Right ventricle myocardium superior (tissue), 1 donor: Measurements from ENCODE around the gene BEST3. TPM values are rescaled to one million over a fixed set of nuclear protein-coding genes. Genes with fewer than 3 reads are reported as not detected.

Experiments
- ATAC-seq: fragments of 200-7000 bp; cut with Tn5 transposase; one replicate; pipeline ENCODE4 v1.9.1; 2020; ENCODE audit warnings: mild to moderate bottlenecking; ENCODE audit not compliant: poor library complexity
- DNase-seq: peaks from one replicate; pipeline ENCODE4 v3.0.0-alpha.2; 2020
- intact Hi-C: fragments of 100-400 bp; cut with DNase I; formaldehyde crosslinking; loops from one replicate; pipeline ENCODE4 v1.11.2; 2022
- long read RNA-seq: library from polyadenylated mRNA; unstranded; transcript quantifications from one replicate; pipeline ENCODE4 v2.0.0, GENCODE V29; 2021
- total RNA-seq: library from RNA; stranded (reverse); fragmentation: NEBNext Ultra II Directional; extraction: Animal tissue kit (Norgen Biotek cat#: 25700); gene quantifications from one replicate; pipeline ENCODE4 v1.2.1, GENCODE V29; 2021
- donor health status: DM: no; HTN: yes; CAD: no; lungs with severe emphysema.

BEST3 gene
- 0.48 TPM for total RNA-seq
- long read RNA-seq = 0 reads

DNA sequence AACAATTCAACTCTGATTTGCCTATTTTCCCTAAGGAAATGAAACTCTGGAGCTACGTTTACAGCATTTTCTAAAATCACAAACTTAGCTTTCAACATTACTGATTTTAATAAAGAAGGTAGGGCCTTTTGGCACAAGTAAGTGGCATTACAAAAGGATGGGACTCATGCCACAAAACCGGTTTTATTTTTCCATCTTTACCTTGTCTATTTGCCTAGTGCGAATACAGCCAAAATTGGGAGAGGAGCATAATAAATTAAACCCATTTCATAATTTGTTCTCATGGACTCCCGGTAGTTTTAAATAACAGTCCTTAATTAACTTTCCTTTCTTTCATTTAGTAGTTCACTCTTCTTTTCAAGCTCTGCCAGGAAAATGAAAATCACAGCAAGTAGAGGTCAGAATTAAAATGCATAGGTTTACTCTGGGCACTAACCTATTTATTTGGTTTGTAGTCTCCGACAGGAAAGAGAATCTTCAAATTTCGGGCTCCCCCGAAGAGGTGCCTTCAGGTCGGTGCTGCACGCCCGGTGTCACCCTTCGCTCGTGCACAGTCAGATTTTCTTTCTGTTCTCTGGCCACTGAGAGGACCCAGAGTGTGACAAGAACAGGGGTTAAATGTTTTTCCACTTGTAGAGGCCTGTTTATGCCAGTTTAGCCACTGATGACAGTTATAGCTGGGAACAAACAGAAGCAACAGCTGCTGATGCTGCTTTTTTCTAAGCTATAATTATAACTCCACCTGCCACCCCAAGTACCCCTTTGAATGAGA is at the start of gene BEST3:
Gene BEST3, minus strand, starts transcription at position 535 of the 772 bp plus-strand sequence. CDS start 1,505 bp downstream, outside the sequence.
- DNase-seq = no peak
- intact Hi-C loops = no loop called here
- peak; percentile 57 for ATAC-seq

DNA sequence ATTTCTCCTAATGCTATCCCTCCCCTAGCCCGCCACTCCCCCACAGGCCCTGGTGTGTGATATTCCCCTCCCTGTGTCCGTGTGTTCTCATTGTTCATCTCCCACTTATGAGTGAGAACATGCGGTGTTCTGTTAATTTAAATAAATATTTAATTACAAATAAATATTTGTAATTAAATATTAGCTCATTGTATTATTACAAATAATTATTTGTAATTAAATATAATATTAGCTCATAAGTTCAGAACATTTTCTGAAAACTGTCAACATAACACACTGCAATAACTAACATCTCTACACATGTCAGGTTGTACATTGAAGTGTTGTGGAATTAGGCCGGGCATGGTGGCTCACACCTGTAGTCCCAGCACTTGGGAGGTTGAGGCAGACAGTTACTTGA is 45.0 kb upstream of the BEST3 start:
- ATAC-seq (no peak), DNase-seq (no peak)
- intact Hi-C loops = no loop called here

DNA sequence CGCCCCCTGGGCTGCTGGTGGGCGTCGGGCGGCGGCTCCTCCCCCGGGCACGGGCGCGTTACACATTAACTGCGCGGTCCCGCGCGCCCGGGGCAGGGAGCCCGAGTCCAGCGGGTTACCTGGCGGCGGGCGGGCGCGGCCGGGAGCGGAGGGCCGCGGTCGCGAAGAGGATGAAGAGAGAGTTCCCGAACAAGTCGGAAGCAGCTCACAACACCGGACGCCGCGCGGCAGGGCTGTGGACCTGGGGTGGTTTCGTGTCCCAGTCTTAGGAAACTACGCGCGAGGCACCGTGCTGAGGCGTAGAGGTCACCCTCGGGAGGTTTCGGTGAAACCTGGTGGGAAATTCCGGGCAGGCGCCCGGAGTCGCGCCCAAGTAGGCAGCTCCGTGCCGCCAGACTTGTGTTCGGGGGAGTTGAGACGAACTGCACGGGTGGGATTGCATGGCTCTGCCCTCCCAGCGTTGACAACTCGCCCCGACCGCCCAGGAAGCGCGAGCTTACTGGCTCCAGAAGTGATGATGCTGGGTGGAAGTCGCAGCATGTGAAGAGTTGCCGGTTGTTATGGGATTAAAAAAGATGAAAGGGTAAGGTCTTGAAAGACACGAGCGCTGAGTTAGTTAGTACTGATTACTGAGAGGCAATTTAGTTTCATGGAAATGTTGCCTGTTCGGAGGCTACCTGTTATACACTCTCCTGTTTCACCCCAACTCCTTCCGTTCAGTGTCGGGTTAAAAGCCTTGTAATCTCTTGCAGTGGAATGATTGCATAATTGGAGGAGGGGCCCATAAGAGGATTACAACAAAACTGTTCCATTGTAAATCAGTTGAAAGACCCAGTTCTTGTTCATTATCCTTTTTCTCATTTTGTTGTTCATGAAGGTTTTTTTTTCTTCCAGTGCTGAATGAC is 40.4 kb upstream of the BEST3 start:
- intact Hi-C loops = no loop called here
- DNase-seq (peak; percentile 58), ATAC-seq (peak; percentile 45)

DNA sequence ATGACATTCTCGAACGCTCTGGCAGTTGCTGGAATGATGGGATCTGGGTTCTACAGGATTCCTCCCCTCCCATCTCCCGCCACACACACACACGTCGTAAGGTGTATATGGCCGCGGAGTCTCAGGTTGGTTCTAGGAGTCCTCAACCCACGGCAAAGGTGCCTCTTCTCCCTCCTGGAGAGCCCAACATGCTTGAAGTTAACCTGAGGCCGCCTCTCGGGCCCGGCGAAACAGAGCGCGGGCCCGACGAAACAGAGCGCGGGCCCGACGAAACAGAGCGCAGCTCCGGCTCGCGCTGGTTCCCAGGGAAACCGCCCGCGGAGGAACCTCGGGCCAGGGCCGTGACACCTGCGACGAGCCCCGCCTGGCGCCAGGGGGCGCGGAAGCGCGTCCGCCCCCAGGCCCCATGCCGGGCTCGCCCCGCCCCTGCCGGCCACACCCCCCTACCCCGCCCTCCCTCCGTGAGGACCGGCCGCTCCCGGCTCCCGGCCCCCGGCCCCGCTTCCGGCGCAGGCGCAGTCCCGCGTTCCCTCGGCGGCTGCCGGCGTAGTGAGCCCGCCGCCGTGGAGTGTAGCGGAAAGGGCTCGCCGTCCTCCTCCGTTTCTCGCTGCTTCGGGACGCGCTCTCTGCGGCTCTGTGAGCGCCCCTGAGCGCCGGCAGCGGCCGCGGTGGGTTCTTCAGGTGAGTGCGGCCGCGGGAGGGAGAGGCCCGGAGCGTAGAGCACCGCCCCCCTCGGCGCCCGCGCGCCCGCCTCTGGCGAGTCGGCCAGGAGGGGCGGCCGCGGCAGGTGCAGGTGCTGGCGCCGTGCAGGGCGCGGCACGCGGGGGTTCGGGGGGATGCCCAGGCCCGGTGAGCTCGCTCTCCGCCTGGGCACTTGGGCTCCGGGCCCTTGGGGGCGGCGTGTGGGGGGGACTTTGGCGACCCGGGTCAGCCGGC is 39.5 kb upstream of the BEST3 start, which contains the start of gene RAB3IP:
Gene RAB3IP, plus strand, starts transcription at position 510 of the 936 bp plus-strand sequence. CDS start 16,549 bp downstream, outside the sequence.
- DNase-seq = peak; percentile 92

DNA sequence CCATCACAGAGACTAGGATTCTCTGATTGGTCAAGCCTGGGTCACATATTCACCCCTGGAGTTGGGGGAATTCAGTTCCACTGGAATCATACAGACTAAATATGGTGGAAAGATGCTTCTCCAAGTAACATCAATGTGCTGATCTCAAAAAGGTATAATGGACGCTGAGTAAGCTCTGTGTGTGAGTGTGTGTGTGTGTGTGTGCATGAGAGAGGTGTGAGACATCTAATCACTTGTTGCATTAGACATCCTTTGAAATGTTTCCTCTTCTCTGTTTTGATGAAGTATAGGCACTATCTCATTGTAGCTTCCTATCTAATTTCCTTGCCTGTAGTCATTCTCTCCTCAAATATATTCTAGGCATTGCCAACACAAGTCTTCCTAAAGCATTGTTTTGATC is 34.5 kb upstream of the BEST3 start:
- DNase-seq = no peak
- no peak for ATAC-seq
- intact Hi-C loops = no loop called here

More for the DNA sequence above, 39.5 kb upstream of the BEST3 start, which contains the start of gene RAB3IP:
- peak; percentile 97 for ATAC-seq
- intact Hi-C loops = no loop called here

DNA sequence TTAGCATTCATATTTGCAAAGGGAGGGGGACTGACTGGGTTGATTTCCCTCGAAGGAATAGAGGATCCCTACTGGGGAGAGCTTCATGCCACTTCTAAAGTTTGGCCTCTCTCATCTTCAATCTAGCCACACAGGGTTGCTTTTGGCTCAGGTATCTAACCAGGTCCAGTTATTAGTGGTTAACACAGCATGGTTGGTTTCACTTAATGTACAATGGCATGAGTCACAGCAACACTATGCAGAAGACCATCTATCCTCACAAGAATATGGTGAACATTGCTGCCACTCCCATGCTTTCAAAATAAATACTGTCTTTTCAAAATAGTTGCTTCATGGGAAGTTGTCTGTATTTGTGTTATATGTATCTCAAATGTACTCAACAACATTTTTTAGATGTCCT is 33.0 kb upstream of the BEST3 start:
- intact Hi-C loops = no loop called here
- ATAC-seq = no peak
- DNase-seq = no peak

DNA sequence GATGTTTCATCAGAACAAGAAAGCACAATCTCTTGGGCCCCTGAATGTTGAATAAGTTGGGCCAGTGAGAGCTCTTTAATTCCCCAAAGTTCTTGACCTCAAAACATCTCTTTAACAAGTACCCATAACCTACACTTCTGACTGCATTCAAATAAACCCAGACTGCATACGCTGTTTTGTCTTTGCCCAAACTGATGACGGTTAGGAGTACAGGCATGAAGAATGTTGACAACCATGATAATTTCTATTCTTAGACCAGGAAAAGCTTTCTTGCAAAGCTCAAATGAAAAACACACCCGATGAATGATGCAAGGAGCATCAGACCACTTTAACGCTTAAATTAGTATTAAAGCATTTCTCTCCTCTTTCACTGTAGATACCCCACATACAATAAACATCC is 27.8 kb upstream of the BEST3 start:
- ATAC-seq (peak; percentile 68), DNase-seq (no peak)
- intact Hi-C loops = no loop called here

DNA sequence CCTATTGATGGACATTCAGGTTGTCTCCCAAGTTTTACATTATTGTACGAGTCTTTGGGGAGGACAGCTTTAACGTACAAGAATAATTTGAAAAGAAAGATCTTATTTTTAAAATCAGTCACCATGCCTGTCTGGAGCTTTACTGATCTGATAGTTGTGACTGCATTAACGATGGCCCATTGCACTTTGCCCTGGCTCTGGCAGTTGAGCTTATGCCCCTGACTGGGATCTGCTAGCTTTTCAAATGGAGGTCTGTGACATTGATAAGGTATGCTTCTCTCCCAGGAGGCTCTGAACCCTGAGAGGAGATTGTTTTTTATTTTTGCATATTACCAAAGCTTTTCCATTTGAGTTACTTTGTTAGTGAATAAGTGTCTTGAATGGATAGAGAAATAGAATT is 21.6 kb upstream of the BEST3 start:
- intact Hi-C loops = no loop called here
- ATAC-seq = no peak

DNA sequence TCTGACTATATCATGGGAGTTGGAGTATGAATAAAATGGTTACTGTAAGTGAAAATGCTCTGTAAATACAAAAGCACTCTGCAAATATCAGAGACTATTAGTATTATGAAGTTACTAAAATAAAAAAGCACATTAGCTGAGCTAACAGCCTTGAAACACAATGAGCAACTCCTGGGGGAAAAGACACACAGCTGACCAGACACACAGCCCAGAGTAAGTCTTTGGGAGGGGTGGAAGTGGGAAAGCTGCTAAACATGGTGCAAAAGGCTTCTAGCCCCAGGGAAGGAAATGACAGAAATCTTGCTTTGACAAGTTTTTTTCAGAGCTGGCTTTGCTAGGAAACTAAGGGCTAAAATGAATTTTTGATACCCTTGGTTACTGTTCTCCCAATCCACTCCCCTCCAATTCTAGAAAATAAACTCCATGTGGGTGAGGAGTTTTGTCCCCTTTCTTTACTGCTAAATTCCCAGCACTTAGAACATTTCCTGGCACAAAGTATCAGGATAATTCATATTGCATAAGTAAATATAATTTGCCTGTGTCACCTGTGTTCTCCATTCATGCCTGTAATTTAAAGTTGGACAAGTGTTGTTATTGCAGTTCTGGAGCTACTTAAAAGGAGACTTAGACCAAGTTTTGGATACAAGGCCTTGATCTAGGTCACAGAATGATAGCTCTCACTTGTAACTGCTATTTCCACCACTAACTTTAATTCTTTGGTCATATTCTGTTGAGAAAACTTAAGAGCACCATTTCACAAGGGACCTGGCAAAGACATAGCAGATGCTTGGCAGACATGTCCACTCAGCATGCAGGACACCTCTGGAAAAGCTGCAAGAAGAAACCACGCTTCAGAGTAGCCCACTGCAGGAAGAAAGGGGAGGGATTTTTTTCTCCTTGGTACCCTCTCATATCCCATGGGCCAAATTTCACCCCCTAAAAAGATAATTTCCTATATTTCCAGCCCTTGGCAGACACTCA is 20.5 kb upstream of the BEST3 start:
- intact Hi-C loops = no loop called here
- ATAC-seq = peak; percentile 79
- DNase-seq = no peak

More for the DNA sequence above, 21.6 kb upstream of the BEST3 start:
- DNase-seq = no peak

DNA sequence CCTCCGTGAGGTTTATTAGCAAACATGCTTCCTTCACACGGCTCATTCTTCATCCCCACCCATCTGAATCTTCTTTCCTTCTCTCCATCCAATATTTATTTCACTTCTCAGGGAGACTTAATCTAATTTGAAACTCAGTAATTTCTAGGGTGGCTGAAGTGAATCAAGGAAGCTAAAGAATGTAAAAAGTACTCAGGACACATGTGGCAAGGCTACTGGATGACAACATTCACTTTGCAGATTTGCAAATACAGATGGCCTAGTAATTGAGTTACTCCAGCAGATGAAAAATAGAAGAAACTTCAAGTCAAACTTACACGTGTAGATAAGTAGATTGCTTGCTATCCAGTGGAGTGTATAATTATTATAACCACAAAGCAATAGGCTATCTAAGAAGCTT is 15.4 kb upstream of the BEST3 start:
- intact Hi-C loops = no loop called here
- DNase-seq (no peak), ATAC-seq (no peak)

DNA sequence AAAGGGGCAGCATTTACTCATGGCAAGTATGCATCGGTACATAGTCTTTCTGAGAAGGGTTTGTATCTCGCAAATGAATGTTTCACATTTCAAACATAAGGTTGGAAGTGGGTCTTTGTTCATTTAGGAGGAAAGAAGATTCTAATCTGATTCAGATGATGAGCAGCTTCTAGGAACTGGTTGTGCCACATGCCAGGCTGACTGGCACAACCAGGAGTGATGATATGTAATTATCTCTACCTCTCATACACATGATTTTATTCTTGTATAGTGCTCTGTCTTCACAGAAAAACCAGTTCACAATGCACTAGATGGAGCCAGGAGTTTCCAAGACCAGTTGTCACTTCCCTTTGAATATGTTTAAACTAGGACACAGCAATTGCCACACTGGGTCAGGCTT is 13.7 kb upstream of the BEST3 start:
- no peak for DNase-seq
- no peak for ATAC-seq
- intact Hi-C loops = no loop called here

DNA sequence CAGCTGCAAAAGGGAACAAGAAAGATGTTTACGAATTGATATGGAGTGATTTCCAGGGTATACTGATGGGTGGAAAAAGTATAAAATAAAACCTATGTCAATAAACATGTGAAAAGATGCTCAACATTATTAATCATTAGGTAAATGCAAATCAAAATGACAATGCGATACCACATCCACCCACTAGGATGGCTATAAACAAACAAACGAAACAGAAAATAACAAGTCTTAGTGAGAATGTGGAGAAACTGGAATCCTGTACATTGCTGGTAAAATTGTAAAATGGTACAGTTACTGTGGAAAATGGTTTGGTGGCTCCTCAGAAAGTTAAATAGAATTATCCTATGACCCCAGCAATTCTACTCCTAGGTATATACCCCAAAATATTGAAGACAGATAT is 9.5 kb upstream of the BEST3 start:
- ATAC-seq = no peak
- intact Hi-C loops = no loop called here

DNA sequence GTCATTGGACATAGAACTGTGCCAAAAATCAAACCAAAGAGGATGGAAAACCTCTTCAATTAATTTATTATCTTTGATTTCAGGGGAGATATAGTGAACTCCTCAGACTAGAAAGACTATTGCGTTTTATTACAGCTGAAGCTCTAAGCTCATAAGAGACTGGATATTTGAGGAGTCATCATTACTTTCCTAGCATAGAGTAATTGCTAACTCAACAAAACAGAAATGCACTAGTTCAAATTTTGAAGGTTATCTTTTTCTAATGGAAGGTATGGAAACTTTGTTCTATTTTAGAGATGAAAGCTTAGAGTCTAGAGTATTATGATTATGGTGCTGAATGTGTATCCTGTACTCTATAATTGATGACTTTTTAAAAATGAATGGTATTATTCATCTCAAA is 5.3 kb upstream of the BEST3 start:
- DNase-seq (no peak), ATAC-seq (no peak)
- intact Hi-C loops = no loop called here

More for the DNA sequence above, 9.5 kb upstream of the BEST3 start:
- no peak for DNase-seq

DNA sequence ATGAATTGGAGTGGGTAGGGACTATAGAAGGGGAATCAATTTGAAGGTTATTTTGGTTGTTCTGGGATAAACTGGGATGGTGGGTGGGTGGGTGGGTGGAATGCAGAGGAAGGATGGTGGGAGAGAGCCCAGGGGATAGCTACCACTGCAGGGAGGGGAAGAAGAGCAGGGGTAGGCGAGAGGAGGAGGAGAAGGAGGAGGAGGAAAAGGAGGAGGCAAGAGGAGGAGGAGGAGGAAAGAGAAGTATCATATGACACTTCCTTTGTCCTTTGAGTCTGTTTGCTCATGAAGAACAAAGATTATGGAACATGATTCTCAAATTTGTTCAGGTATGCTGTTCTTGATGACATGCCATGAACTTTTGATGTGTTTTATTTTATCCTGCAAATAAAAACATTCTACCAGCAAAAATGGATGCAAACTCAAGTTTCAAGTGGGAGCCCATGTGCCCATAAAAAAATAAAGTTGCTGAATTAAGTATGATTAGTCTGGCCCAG is 4.1 kb upstream of the BEST3 start:
- intact Hi-C loops = no loop called here
- ATAC-seq = no peak

DNA sequence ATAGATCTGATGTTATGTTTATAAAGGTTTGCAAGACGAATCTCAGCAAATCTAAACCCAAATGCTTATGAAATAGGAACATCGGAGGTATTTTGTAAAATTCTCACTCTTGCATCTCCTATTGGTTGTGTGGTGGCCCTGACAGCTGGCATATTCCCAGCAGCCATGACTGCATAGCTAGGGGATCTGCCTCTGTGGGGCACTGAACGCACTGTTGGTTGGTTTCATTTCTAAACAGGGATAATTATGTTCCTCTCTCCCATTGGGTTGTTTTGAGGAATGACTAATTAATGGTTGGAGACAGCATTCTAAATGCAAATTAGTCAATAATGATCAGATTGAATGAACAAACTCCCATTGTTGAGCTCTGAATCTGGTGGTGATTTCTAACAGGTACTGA is 2.7 kb upstream of the BEST3 start:
- ATAC-seq = no peak
- DNase-seq = no peak
- intact Hi-C loops = no loop called here

More for the DNA sequence above, 4.1 kb upstream of the BEST3 start:
- DNase-seq = no peak

DNA sequence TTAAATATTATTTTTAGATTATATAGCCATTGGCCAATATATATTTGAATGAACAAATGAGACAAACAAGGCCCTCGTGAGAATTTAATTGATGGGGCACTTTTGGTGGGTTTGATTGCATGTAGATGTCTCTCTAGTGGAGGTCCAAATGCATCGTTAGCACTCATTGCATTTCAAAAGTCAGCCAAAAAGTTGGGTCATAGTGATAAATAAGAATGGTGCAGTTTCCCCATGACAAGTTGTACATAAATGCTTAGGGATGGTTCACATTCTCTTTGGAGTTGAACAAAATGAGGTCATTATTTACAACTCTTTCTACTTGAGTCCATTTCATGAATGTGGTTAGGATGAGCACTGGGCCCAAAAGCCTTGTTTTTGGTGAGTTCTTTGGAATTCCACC is 1.0 kb downstream of the BEST3 start:
- no peak for DNase-seq
- no peak for ATAC-seq
- intact Hi-C loops = no loop called here

DNA sequence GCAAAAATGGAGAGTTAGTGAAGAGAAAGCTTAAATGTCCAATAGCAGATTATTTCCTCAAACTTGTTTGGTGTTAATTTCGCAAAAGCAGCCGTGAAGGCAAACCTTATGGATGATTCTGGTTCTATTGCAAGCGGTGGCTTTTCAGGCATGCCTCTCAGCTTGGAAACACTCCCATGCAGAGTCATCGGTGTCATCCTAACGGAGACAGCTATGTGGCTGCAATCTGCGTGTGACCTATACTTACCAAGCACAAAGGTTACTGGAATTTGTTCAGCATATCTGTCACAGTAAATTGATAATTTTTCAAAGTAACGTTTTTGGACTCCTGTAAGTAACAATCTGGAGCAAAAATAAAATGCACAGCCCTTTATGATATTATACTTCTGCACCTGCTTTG is 5.0 kb downstream of the BEST3 start:
- intact Hi-C loops = no loop called here
- peak; percentile 84 for ATAC-seq
- no peak for DNase-seq
